OCI-LY7 (cell line): ENCODE results near the gene WDR90. TPM values are rescaled to one million over a fixed set of nuclear protein-coding genes. Genes with fewer than 3 reads are reported as not detected.
A peak's percentile ranks its signal among the peaks of the same experiment; 100 is the strongest.

ENCODE experiments used
- BruUV-seq: library from RNA; stranded (reverse); fragments of 400-500 nt; replicated peaks from 2 replicates; lab custom pipeline; 2021; lab: Mats Ljungman, UMichigan
- CTCF ChIA-PET: fragments of 300-600 bp; sonication (Branson Sonifier 250); formaldehyde crosslinking; loops from one replicate; lab custom pipeline; 2022; ENCODE audit warnings: antibody characterized with exemption; ENCODE audit not compliant: unreplicated experiment; lab: Charles Lee
- POLR2A ChIA-PET: fragments of 300-600 bp; sonication (Branson Sonifier 250); formaldehyde crosslinking; loops from one replicate; lab custom pipeline; 2022; ENCODE audit warnings: antibody characterized with exemption; lab: Charles Lee
- DNase-seq: peaks from one replicate; pipeline ENCODE4 v3.0.0-alpha.2; 2015; ENCODE audit warnings: low spot score
- H2AFZ ChIP-seq: fragments of 200-600 bp; sonication (generic), shearing (Covaris generic); 2 replicates; pipeline ENCODE4 v1.6.1; 2014; ENCODE audit warnings: mild to moderate bottlenecking, antibody characterized with exemption, low read length, moderate library complexity
- H3K27ac ChIP-seq: fragments of 200-600 bp; sonication (generic); 2 replicates; pipeline ENCODE4 v1.5.1; 2014; ENCODE audit warnings: mixed run types, low read depth, mild to moderate bottlenecking, moderate library complexity, low read length, inconsistent platforms; ENCODE audit not compliant: poor library complexity, severe bottlenecking
- H3K36me3 ChIP-seq: fragments of 200-600 bp; sonication (generic); 2 replicates; pipeline ENCODE4 v1.6.1; 2014; ENCODE audit warnings: mild to moderate bottlenecking, antibody characterized with exemption, low read length, moderate library complexity, mixed read lengths; ENCODE audit not compliant: insufficient read depth
- H3K4me1 ChIP-seq: fragments of 200-600 bp; sonication (generic); 2 replicates; pipeline ENCODE4 v1.5.1; 2014; ENCODE audit warnings: mild to moderate bottlenecking, low read length; ENCODE audit not compliant: insufficient read depth, poor library complexity, severe bottlenecking
- H3K4me2 ChIP-seq: fragments of 200-600 bp; sonication (generic); 2 replicates; pipeline ENCODE4 v1.6.1; 2014; ENCODE audit warnings: mild to moderate bottlenecking, low read length
- H3K4me3 ChIP-seq: fragments of 200-600 bp; sonication (generic); 2 replicates; pipeline ENCODE4 v1.5.1; 2014; ENCODE audit warnings: mild to moderate bottlenecking, low read depth, low read length; ENCODE audit not compliant: poor library complexity, severe bottlenecking
- H3K79me2 ChIP-seq: fragments of 200-600 bp; sonication (generic); 2 replicates; pipeline ENCODE4 v1.6.1; 2016; ENCODE audit warnings: low read depth, mild to moderate bottlenecking, low read length, moderate library complexity, mixed read lengths; ENCODE audit not compliant: insufficient read depth
- H3K9me2 ChIP-seq: fragments of 200-600 bp; sonication (generic); 2 replicates; pipeline ENCODE4 v1.6.1; 2016; ENCODE audit warnings: mild to moderate bottlenecking, low read length, mixed read lengths; ENCODE audit not compliant: insufficient read depth
- H3K9me3 ChIP-seq: fragments of 200-600 bp; sonication (generic); 2 replicates; pipeline ENCODE4 v1.6.1; 2014; ENCODE audit warnings: mild to moderate bottlenecking, mixed run types, low read length, mixed read lengths
- H4K20me1 ChIP-seq: fragments of 200-600 bp; sonication (generic); 2 replicates; pipeline ENCODE4 v1.6.1; 2014; ENCODE audit warnings: mild to moderate bottlenecking, antibody characterized with exemption, low read length, moderate library complexity, mixed read lengths; ENCODE audit not compliant: insufficient read depth
- CTCF ChIP-seq: fragments of 200-600 bp; sonication (generic); conservative IDR thresholded peaks from 2 replicates; pipeline ENCODE4 v1.5.1; 2014; ENCODE audit warnings: mild to moderate bottlenecking, antibody characterized with exemption, low read length, moderate library complexity, mixed read lengths
- EZH2phosphoT487 ChIP-seq: fragments of 200-600 bp; sonication (generic); IDR thresholded peaks from 2 replicates; pipeline ENCODE4 v1.6.1; 2018; ENCODE audit warnings: low read depth, borderline replicate concordance, mild to moderate bottlenecking, mixed run types, antibody characterized with exemption, low read length, moderate library complexity, mixed read lengths
- intact Hi-C: fragments of 100-400 bp; cut with micrococcal nuclease; formaldehyde crosslinking; loops from one replicate; pipeline ENCODE4 v1.10.0; 2022; ENCODE audit not compliant: unreplicated experiment
- total RNA-seq, 2 experiments: library from RNA; depleted of rRNA in 1 of 2; stranded (reverse); fragments of >200 nt in 1 of 2; shearing (Covaris generic) in 1 of 2; gene quantifications; 2 replicates each; pipeline ENCODE4 v1.2.3, GENCODE V29; 2014 to 2022

WDR90 gene
- total RNA-seq, 2 experiments from 2014 or later, result 110 to 153 TPM

GRCh38 chr16:642189-643049 is 6.7 kb upstream of the WDR90 start:
- Histone ChIP-seq H3K4me3 (peak overlapping the region; percentile 78), H3K4me1 (peaks cover 45% of the 10 kb centered on the region), H3K79me2 (no peaks in the 10 kb centered on the region; the same call in 1 of the 2 replicates), H4K20me1 (no peaks in the 10 kb centered on the region), H3K9me3 (no peaks in the 10 kb centered on the region), H3K4me2 (peak overlapping the region; percentile 89), H2AFZ (peak overlapping the region; percentile 74), H3K36me3 (no peaks in the 10 kb centered on the region; the same call in 1 of the 2 replicates), H3K27ac (peak overlapping the region; percentile 40), H3K9me2 (no peaks in the 10 kb centered on the region)
- no TSS peak for BruUV-seq
- ChIA-PET POLR2A (no interaction called here), CTCF (no interaction called here)
- intact Hi-C loops, result no loop called here
- DNase-seq, result peak; percentile 60
- TF ChIP-seq CTCF (no peak), EZH2phosphoT487 (no peak)

GRCh38 chr16:643050-643368 is 6.2 kb upstream of the WDR90 start:
- no peak for TF ChIP-seq CTCF
- no peak for TF ChIP-seq EZH2phosphoT487
- no peaks in the 10 kb centered on the region; the same call in 1 of the 2 replicates for H3K79me2 ChIP-seq
- H3K9me3 ChIP-seq, result no peaks in the 10 kb centered on the region
- peak overlapping the region; percentile 89 for H3K4me2 ChIP-seq
- ChIA-PET CTCF (no interaction called here), POLR2A (no interaction called here)
- H3K4me1 ChIP-seq, result peaks cover 44% of the 10 kb centered on the region
- H3K27ac ChIP-seq, result peak overlapping the region; percentile 40
- no peaks in the 10 kb centered on the region for H3K9me2 ChIP-seq
- peak overlapping the region; percentile 78 for H3K4me3 ChIP-seq
- DNase-seq, result no peak
- intact Hi-C loops, result no loop called here
- no peaks in the 10 kb centered on the region for H4K20me1 ChIP-seq
- no peaks in the 10 kb centered on the region; the same call in 1 of the 2 replicates for H3K36me3 ChIP-seq
- no TSS peak for BruUV-seq
- H2AFZ ChIP-seq, result no peak overlapping the region

- Histone ChIP-seq H3K27ac (no peak overlapping the region), H2AFZ (no peak overlapping the region), H4K20me1 (no peaks in the 10 kb centered on the region), H3K9me2 (no peaks in the 10 kb centered on the region), H3K4me3 (no peak overlapping the region), H3K4me2 (no peak overlapping the region), H3K9me3 (no peaks in the 10 kb centered on the region), H3K4me1 (peaks cover 35% of the 10 kb centered on the region), H3K36me3 (no peaks in the 10 kb centered on the region; the same call in 1 of the 2 replicates), H3K79me2 (no peaks in the 10 kb centered on the region; the same call in 1 of the 2 replicates)
- no TSS peak for BruUV-seq
- intact Hi-C loops, result no loop called here
- DNase-seq, result no peak
- POLR2A ChIA-PET, result no interaction called here
- TF ChIP-seq CTCF, result no peak
- CTCF ChIA-PET, result no interaction called here
Observed at GRCh38 chr16:644556-644955, 4.6 kb upstream of the WDR90 start.
